ENCODE results near the gene POLR2E. TPM values are rescaled to one million over a fixed set of nuclear protein-coding genes. Genes with fewer than 3 reads are reported as not detected.
A peak's percentile ranks its signal among the peaks of the same experiment; 100 is the strongest.

POLR2E gene
- total RNA-seq, 1 donor from 2014 or later, result 272 TPM

- H3K4me1 Mint-ChIP-seq (ENCODE audit: low read depth), result peaks cover 15% of the 10 kb centered on the region
- H3K36me3 Mint-ChIP-seq (ENCODE audit: low read depth), result peaks cover 76% of the 10 kb centered on the region
- H3K27me3 Mint-ChIP-seq (ENCODE audit: low read depth), result no peaks in the 10 kb centered on the region
- no peak overlapping the region for H3K27ac Mint-ChIP-seq
- intact Hi-C loops (cut with micrococcal nuclease), result loop anchor here (10.0 kb wide), 1 partner anchor 158 kb away; the partner anchor contains the start of gene ARID3A
- no peaks in the 10 kb centered on the region for H3K9me3 Mint-ChIP-seq
- no peak for DNase-seq (ENCODE audit: low spot score)
- H3K4me3 Mint-ChIP-seq (ENCODE audit: low read depth), result no peak overlapping the region
Measured at GRCh38 chr19:1082928-1083816, 12.0 kb downstream of the POLR2E start.

GRCh38 chr19:1082165-1082927, 12.8 kb downstream of the POLR2E start:
- peak; percentile 79 for DNase-seq (ENCODE audit: low spot score)
- intact Hi-C loops (cut with micrococcal nuclease), result loop anchor here (10.0 kb wide), 1 partner anchor 158 kb away; the partner anchor contains the start of gene ARID3A
- H3K27me3 Mint-ChIP-seq (ENCODE audit: low read depth), result no peaks in the 10 kb centered on the region
- H3K4me3 Mint-ChIP-seq (ENCODE audit: low read depth), result no peak overlapping the region
- H3K9me3 Mint-ChIP-seq, result no peaks in the 10 kb centered on the region
- H3K4me1 Mint-ChIP-seq (ENCODE audit: low read depth), result peaks cover 11% of the 10 kb centered on the region
- no peak overlapping the region for H3K27ac Mint-ChIP-seq
- peaks cover 76% of the 10 kb centered on the region for H3K36me3 Mint-ChIP-seq (ENCODE audit: low read depth)

- peaks cover 16% of the 10 kb centered on the region for H3K4me1 Mint-ChIP-seq (ENCODE audit: low read depth)
- peaks cover 81% of the 10 kb centered on the region for H3K36me3 Mint-ChIP-seq (ENCODE audit: low read depth)
Measured at GRCh38 chr19:1081301-1082164, 13.6 kb downstream of the POLR2E start.

GRCh38 chr19:1080360-1081161, 14.6 kb downstream of the POLR2E start:
- DNase-seq (ENCODE audit: low spot score), result no peak
- Mint-ChIP-seq H3K4me3 (ENCODE audit: low read depth) (no peak overlapping the region), H3K36me3 (ENCODE audit: low read depth) (peaks cover 84% of the 10 kb centered on the region), H3K27me3 (ENCODE audit: low read depth) (no peaks in the 10 kb centered on the region), H3K27ac (no peak overlapping the region), H3K9me3 (no peaks in the 10 kb centered on the region), H3K4me1 (ENCODE audit: low read depth) (peaks cover 23% of the 10 kb centered on the region)
- intact Hi-C loops (cut with micrococcal nuclease), result loop anchor here (10.0 kb wide), 1 partner anchor 156 kb away; the partner anchor contains the start of gene ARID3A

More at GRCh38 chr19:1081301-1082164, 13.6 kb downstream of the POLR2E start:
- Mint-ChIP-seq H3K27ac (peak overlapping the region; percentile 65), H3K9me3 (no peaks in the 10 kb centered on the region), H3K4me3 (ENCODE audit: low read depth) (no peak overlapping the region), H3K27me3 (ENCODE audit: low read depth) (no peaks in the 10 kb centered on the region)
- intact Hi-C loops (cut with micrococcal nuclease), result loop anchor here (10.0 kb wide), 1 partner anchor 157 kb away; the partner anchor contains the start of gene ARID3A
- DNase-seq (ENCODE audit: low spot score), result no peak

- Mint-ChIP-seq H3K9me3 (no peaks in the 10 kb centered on the region), H3K27me3 (ENCODE audit: low read depth) (no peaks in the 10 kb centered on the region), H3K27ac (no peak overlapping the region), H3K36me3 (ENCODE audit: low read depth) (peaks cover 79% of the 10 kb centered on the region), H3K4me3 (ENCODE audit: low read depth) (peak overlapping the region; percentile 39), H3K4me1 (ENCODE audit: low read depth) (peaks cover 28% of the 10 kb centered on the region)
- intact Hi-C loops (cut with micrococcal nuclease), result loop anchor here (5.0 to 10.0 kb wide), 3 partner anchors 53 to 447 kb away; partner anchors contain the start of genes ARID3A and POLRMT
- peak; percentile 73 for DNase-seq (ENCODE audit: low spot score)
Measured at GRCh38 chr19:1079566-1080111, 15.5 kb downstream of the POLR2E start.

GRCh38 chr19:1076951-1077350, 18.2 kb downstream of the POLR2E start:
- Mint-ChIP-seq H3K27me3 (ENCODE audit: low read depth) (no peaks in the 10 kb centered on the region), H3K27ac (peak overlapping the region; percentile 78), H3K4me3 (ENCODE audit: low read depth) (peak overlapping the region; percentile 75), H3K36me3 (ENCODE audit: low read depth) (peaks cover 79% of the 10 kb centered on the region), H3K9me3 (no peaks in the 10 kb centered on the region), H3K4me1 (ENCODE audit: low read depth) (peaks cover 42% of the 10 kb centered on the region)
- intact Hi-C loops (cut with micrococcal nuclease), result loop anchor here (1.0 to 5.0 kb wide), 5 partner anchors 8 to 445 kb away; partner anchors contain the start of gene POLRMT
- DNase-seq (ENCODE audit: low spot score), result peak; percentile 95

- Mint-ChIP-seq H3K4me3 (ENCODE audit: low read depth) (peak overlapping the region; percentile 72), H3K36me3 (ENCODE audit: low read depth) (peaks cover 75% of the 10 kb centered on the region), H3K27ac (peak overlapping the region; percentile 91), H3K9me3 (no peaks in the 10 kb centered on the region), H3K4me1 (ENCODE audit: low read depth) (peaks cover 43% of the 10 kb centered on the region), H3K27me3 (ENCODE audit: low read depth) (no peaks in the 10 kb centered on the region)
- intact Hi-C loops (cut with micrococcal nuclease), result loop anchor here (2.0 to 5.0 kb wide), 3 partner anchors 37 to 444 kb away; partner anchors contain the start of gene POLRMT
- no peak for DNase-seq (ENCODE audit: low spot score)
Measured at GRCh38 chr19:1076046-1076386, 19.2 kb downstream of the POLR2E start.

GRCh38 chr19:1074544-1075283, 20.5 kb downstream of the POLR2E start:
- no peaks in the 10 kb centered on the region for H3K9me3 Mint-ChIP-seq
- peaks cover 40% of the 10 kb centered on the region for H3K4me1 Mint-ChIP-seq (ENCODE audit: low read depth)
- intact Hi-C loops (cut with micrococcal nuclease), result loop anchor here (5.0 kb wide), 2 partner anchors 58 to 442 kb away; partner anchors contain the start of gene POLRMT
- peak; percentile 76 for DNase-seq (ENCODE audit: low spot score)
- H3K27ac Mint-ChIP-seq, result peak overlapping the region; percentile 91
- H3K36me3 Mint-ChIP-seq (ENCODE audit: low read depth), result peaks cover 62% of the 10 kb centered on the region
- peak overlapping the region; percentile 72 for H3K4me3 Mint-ChIP-seq (ENCODE audit: low read depth)
- no peaks in the 10 kb centered on the region for H3K27me3 Mint-ChIP-seq (ENCODE audit: low read depth)

- Mint-ChIP-seq H3K36me3 (ENCODE audit: low read depth) (peaks cover 64% of the 10 kb centered on the region), H3K27ac (peak overlapping the region; percentile 60), H3K4me1 (ENCODE audit: low read depth) (peaks cover 46% of the 10 kb centered on the region), H3K27me3 (ENCODE audit: low read depth) (no peaks in the 10 kb centered on the region), H3K4me3 (ENCODE audit: low read depth) (peak overlapping the region; percentile 55), H3K9me3 (no peaks in the 10 kb centered on the region)
- intact Hi-C loops (cut with micrococcal nuclease), result no loop called here
- DNase-seq (ENCODE audit: low spot score), result no peak
Measured at GRCh38 chr19:1073956-1074517, 21.1 kb downstream of the POLR2E start.

GRCh38 chr19:1073063-1073955, 21.9 kb downstream of the POLR2E start:
- peaks cover 49% of the 10 kb centered on the region for H3K4me1 Mint-ChIP-seq (ENCODE audit: low read depth)
- no peaks in the 10 kb centered on the region for H3K27me3 Mint-ChIP-seq (ENCODE audit: low read depth)
- intact Hi-C loops (cut with micrococcal nuclease), result no loop called here
- H3K27ac Mint-ChIP-seq, result peak overlapping the region; percentile 12
- H3K9me3 Mint-ChIP-seq, result no peaks in the 10 kb centered on the region
- peaks cover 66% of the 10 kb centered on the region for H3K36me3 Mint-ChIP-seq (ENCODE audit: low read depth)
- H3K4me3 Mint-ChIP-seq (ENCODE audit: low read depth), result peak overlapping the region; percentile 13
- DNase-seq (ENCODE audit: low spot score), result no peak
